CD8-positive, alpha-beta memory T cell (primary cell): Measurements from ENCODE around the gene XPO6. TPM values are rescaled to one million over a fixed set of nuclear protein-coding genes. Genes with fewer than 3 reads are reported as not detected.

Experiments used
- CTCF ChIA-PET: fragments of 350-600 bp; sonication (Branson Sonifier 250); formaldehyde crosslinking; loops from one replicate; lab custom pipeline; 2021; ENCODE audit warnings: antibody characterized with exemption; lab: Charles Lee
- POLR2A ChIA-PET: fragments of 350-600 bp; sonication (Branson Sonifier 250); formaldehyde crosslinking; loops from one replicate; lab custom pipeline; 2021; ENCODE audit warnings: antibody characterized with exemption; lab: Charles Lee
- DNase-seq, 5 donors: peaks; one replicate each; pipeline versions ENCODE4 v3.0.0 to v3.0.0-alpha.2; 2020 to 2022; ENCODE audit warnings: mixed read lengths in 1 of 5
- H3K27ac ChIP-seq: one replicate; pipeline ENCODE4 v1.7.0; 2013; ENCODE audit warnings: low read depth, mild to moderate bottlenecking, low read length, moderate library complexity
- H3K27me3 ChIP-seq: 2 replicates; pipeline ENCODE4 v1.7.0; 2013; ENCODE audit warnings: low read length, mild to moderate bottlenecking; ENCODE audit not compliant: insufficient read depth, poor library complexity, severe bottlenecking
- H3K36me3 ChIP-seq: 2 replicates; pipeline ENCODE4 v1.7.0; 2013; ENCODE audit warnings: mild to moderate bottlenecking, low read length, moderate library complexity; ENCODE audit not compliant: insufficient read depth
- H3K4me1 ChIP-seq: 2 replicates; pipeline ENCODE4 v1.7.0; 2013; ENCODE audit warnings: mild to moderate bottlenecking, low read length, moderate library complexity; ENCODE audit not compliant: insufficient read depth
- H3K4me3 ChIP-seq: 2 replicates; pipeline ENCODE4 v1.7.0; 2013; ENCODE audit warnings: mild to moderate bottlenecking, low read length
- H3K9me3 ChIP-seq: 2 replicates; pipeline ENCODE4 v1.7.0; 2013; ENCODE audit warnings: mild to moderate bottlenecking, low read length
- H3K27ac Mint-ChIP-seq, 8 donors: one replicate each; pipeline ENCODE4 v1.8.0; 2020 to 2021; ENCODE audit warnings: mixed read lengths in 8 of 8, mild to moderate bottlenecking in 6 of 8, inconsistent platforms in 3 of 8, moderate library complexity in 3 of 8
- H3K27me3 Mint-ChIP-seq, 2 donors: one replicate each; pipeline ENCODE4 v1.8.0; 2020 to 2021; ENCODE audit warnings: mixed read lengths in 2 of 2, mild to moderate bottlenecking in 1 of 2, moderate library complexity in 1 of 2
- H3K36me3 Mint-ChIP-seq, 3 donors: one replicate each; pipeline ENCODE4 v1.8.0; 2020 to 2021; ENCODE audit warnings: mixed read lengths in 3 of 3, inconsistent platforms in 1 of 3, mild to moderate bottlenecking in 1 of 3
- H3K4me1 Mint-ChIP-seq, 3 donors: one replicate each; pipeline ENCODE4 v1.8.0; 2020 to 2021; ENCODE audit warnings: mixed read lengths in 3 of 3, inconsistent platforms in 1 of 3, mild to moderate bottlenecking in 1 of 3
- H3K4me3 Mint-ChIP-seq, 7 donors: one replicate each; pipeline ENCODE4 v1.8.0; 2020 to 2021; ENCODE audit warnings: mixed read lengths in 7 of 7, mild to moderate bottlenecking in 6 of 7, moderate library complexity in 4 of 7, inconsistent platforms in 2 of 7
- H3K9me3 Mint-ChIP-seq, 5 donors: one replicate each; pipeline ENCODE4 v1.8.0; 2020 to 2022; ENCODE audit warnings: mixed read lengths in 5 of 5, mild to moderate bottlenecking in 3 of 5, moderate library complexity in 2 of 5, inconsistent platforms in 1 of 5
- polyA plus RNA-seq: library from polyadenylated mRNA; unstranded; fragments of 300-500 nt; fragmentation: Illumina TruSeq; gene quantifications from one replicate; pipeline ENCODE4 v1.2.3, GENCODE V29; 2021
- total RNA-seq, 2 experiments: library from RNA; stranded (reverse); gene quantifications; one replicate each; pipeline ENCODE4 v1.2.3, GENCODE V29; 2021

The XPO6 gene
- total and polyA plus RNA-seq, 3 experiments from 2014 or later, result 96.8 to 234 (median 228) TPM

DNA sequence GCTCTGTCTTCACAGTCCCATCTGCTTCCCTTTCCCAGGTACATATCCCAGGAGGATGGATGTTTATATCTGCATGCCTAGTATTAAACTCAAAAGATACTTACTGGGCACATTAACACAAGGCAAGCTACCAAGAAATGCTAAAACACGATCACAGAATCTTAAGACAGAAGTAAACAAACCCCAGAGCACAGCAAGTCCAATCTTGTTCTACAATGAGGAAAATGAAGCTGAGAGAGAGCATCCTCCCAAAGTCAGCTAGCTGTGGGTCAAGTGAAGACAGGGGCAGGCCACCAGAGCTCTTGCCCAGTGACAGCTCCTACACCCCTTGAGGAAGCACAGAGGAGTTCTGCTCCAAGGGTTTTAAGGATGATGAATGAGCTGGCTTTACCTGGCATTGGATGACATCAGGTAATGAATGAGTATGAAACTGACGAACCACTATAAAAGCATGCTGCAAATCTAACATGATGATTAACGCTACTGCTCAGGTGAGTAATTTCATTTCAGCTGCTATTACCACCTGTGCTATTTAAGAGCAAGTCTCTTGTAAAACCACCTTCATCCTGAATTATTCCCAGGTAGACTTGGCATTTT is 20.3 kb downstream of the XPO6 start:
- H3K4me3 Mint-ChIP-seq, result peak overlapping the region in 5 of 7 donors; percentile 11 to 49 (median 37)
- peaks cover 3 to 42% (median 13%) of the 10 kb centered on the region in 3 donors for H3K36me3 Mint-ChIP-seq
- no peak overlapping the region for H3K27ac ChIP-seq
- H3K27me3 Mint-ChIP-seq, result peaks cover 0 to 1% of the 10 kb centered on the region in 2 donors
- POLR2A ChIA-PET, result interaction anchor here (1.0 to 1.3 kb wide), 2 partner anchors 51 to 303 kb away, joined by 4 read pairs; partner anchors contain the start of gene APOBR
- no peaks in the 10 kb centered on the region for H3K9me3 Mint-ChIP-seq
- no peaks in the 10 kb centered on the region for H3K9me3 ChIP-seq
- H3K27ac Mint-ChIP-seq, result peak overlapping the region; percentile 55 to 98 (median 91)
- H3K36me3 ChIP-seq, result peaks cover 7% of the 10 kb centered on the region
- no peaks in the 10 kb centered on the region for H3K27me3 ChIP-seq
- no peak overlapping the region for H3K4me3 ChIP-seq
- peaks cover 91 to 98% (median 97%) of the 10 kb centered on the region in 3 donors for H3K4me1 Mint-ChIP-seq
- H3K4me1 ChIP-seq, result peaks cover 81% of the 10 kb centered on the region
- CTCF ChIA-PET, result interaction anchor here (0.6 to 4.0 kb wide), 7 partner anchors 10 to 54 kb away, joined by 3 to 34 read pairs (median 3); no protein-coding TSS in a partner anchor
- DNase-seq, result no peak

GRCh38 chr16:28189245-28189644 is 22.5 kb downstream of the XPO6 start:
- Mint-ChIP-seq H3K36me3 (peaks cover 3 to 32% (median 5%) of the 10 kb centered on the region in 3 donors), H3K4me3 (peak overlapping the region in 6 of 7 donors; percentile 43 to 84 (median 71)), H3K27me3 (peaks cover 0 to 1% of the 10 kb centered on the region in 2 donors), H3K4me1 (peaks cover 92 to 97% (median 96%) of the 10 kb centered on the region in 3 donors), H3K9me3 (no peaks in the 10 kb centered on the region), H3K27ac (peak overlapping the region; percentile 73 to 97 (median 94))
- POLR2A ChIA-PET, result interaction anchor here (0.5 to 1.9 kb wide), 4 partner anchors 20 to 96 kb away, joined by 3 to 8 read pairs (median 4); no protein-coding TSS in a partner anchor
- no peak overlapping the region for H3K27ac ChIP-seq
- peaks cover 82% of the 10 kb centered on the region for H3K4me1 ChIP-seq
- no peaks in the 10 kb centered on the region for H3K27me3 ChIP-seq
- no peaks in the 10 kb centered on the region for H3K36me3 ChIP-seq
- DNase-seq, result no peak
- CTCF ChIA-PET, result interaction anchor here (1.9 kb wide), 1 partner anchor 29 kb away, joined by 7 read pairs; no protein-coding TSS in a partner anchor
- no peak overlapping the region for H3K4me3 ChIP-seq
- H3K9me3 ChIP-seq, result no peaks in the 10 kb centered on the region

DNA sequence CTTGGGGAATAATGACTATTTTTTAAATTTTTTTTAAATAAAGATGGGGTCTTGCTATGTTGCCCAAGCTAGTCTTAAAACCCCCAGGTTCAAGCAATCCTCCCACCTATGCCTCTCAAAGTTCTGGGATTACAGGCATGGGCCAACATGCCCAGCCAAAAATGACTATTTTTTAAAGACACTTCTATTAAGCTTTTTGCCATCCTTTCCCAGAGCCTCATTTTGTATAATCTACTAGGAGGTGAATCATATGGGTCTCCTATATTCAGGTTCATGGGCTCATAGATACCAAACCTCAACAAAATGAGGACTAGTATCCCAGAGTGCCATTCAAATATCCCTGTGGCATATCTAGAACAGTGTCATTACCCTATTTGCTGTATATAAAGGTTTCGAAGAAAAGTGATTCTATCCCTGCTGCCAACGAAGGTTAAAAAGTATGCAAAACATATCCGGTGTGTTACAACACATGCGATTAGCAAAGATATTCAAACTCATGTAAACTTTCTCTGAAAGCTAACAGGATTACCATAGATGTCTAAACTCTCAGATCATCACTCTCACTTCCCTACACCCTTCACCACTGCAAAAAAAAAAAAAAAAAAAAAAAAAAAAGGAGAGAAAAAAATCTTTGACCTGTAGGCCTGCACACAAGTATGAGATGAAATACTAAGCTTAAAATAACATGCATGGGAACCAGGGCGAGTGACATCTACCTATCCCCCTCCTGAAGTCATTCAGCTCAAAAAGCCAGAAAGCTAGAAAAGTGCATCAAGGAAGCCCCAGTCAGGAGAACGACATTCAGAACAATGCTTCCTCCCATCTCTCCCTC is 23.5 kb downstream of the XPO6 start:
- H3K27me3 Mint-ChIP-seq, result peaks cover 0 to 1% of the 10 kb centered on the region in 2 donors
- H3K36me3 ChIP-seq, result no peaks in the 10 kb centered on the region
- no peaks in the 10 kb centered on the region for H3K9me3 Mint-ChIP-seq
- peak overlapping the region; percentile 45 for H3K27ac ChIP-seq
- CTCF ChIA-PET, result interaction anchor here (0.7 to 1.9 kb wide), 6 partner anchors 30 to 89 kb away, joined by 3 to 7 read pairs (median 3); no protein-coding TSS in a partner anchor
- peak overlapping the region; percentile 85 to 98 (median 94) for H3K27ac Mint-ChIP-seq
- H3K4me1 ChIP-seq, result peaks cover 81% of the 10 kb centered on the region
- peak overlapping the region; percentile 47 for H3K4me3 ChIP-seq
- H3K4me1 Mint-ChIP-seq, result peaks cover 92 to 97% (median 96%) of the 10 kb centered on the region in 3 donors
- no peaks in the 10 kb centered on the region for H3K27me3 ChIP-seq
- peaks cover 3 to 31% (median 11%) of the 10 kb centered on the region in 3 donors for H3K36me3 Mint-ChIP-seq
- DNase-seq, result no peak
- H3K9me3 ChIP-seq, result no peaks in the 10 kb centered on the region
- peak overlapping the region; percentile 71 to 82 (median 73) for H3K4me3 Mint-ChIP-seq
- POLR2A ChIA-PET, result interaction anchor here (0.5 to 1.9 kb wide), 5 partner anchors 21 to 97 kb away, joined by 3 to 8 read pairs (median 3); no protein-coding TSS in a partner anchor

DNA sequence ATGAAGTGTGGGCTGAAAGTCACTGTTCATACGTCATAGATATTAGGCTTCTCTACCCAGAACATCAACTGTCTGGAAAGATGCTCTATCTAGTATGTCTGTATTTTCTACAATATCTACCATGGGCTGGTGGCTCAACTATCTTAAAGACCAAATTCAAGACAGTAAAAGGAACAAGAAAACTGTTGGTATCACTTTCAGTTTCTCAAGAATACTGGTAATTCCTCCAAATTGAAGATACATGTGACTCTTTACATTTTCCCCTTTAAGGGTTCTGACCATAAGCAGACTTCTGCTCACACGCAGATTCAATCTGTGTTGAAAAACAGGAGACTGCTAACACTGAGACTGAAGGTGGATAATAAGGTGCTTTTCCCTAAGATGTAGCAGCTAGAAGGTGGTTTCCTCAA is 24.2 kb downstream of the XPO6 start:
- POLR2A ChIA-PET, result interaction anchor here (1.6 to 1.9 kb wide), 2 partner anchors 23 to 33 kb away, joined by 3 to 8 read pairs; no protein-coding TSS in a partner anchor
- peak overlapping the region; percentile 70 to 88 (median 78) for H3K4me3 Mint-ChIP-seq
- Histone ChIP-seq H3K27ac (peak overlapping the region; percentile 45), H3K9me3 (no peaks in the 10 kb centered on the region), H3K36me3 (no peaks in the 10 kb centered on the region), H3K27me3 (no peaks in the 10 kb centered on the region), H3K4me3 (peak overlapping the region; percentile 47), H3K4me1 (peaks cover 83% of the 10 kb centered on the region)
- H3K9me3 Mint-ChIP-seq, result no peaks in the 10 kb centered on the region
- peak overlapping the region; percentile 92 to 98 (median 96) for H3K27ac Mint-ChIP-seq
- DNase-seq, result peak in 1 of 5 donors; percentile 20
- peaks cover 3 to 29% (median 11%) of the 10 kb centered on the region in 3 donors for H3K36me3 Mint-ChIP-seq
- H3K4me1 Mint-ChIP-seq, result peaks cover 92 to 97% (median 96%) of the 10 kb centered on the region in 3 donors
- peaks cover 0 to 1% of the 10 kb centered on the region in 2 donors for H3K27me3 Mint-ChIP-seq
- CTCF ChIA-PET, result interaction anchor here (1.0 to 1.9 kb wide), 6 partner anchors 31 to 90 kb away, joined by 3 to 7 read pairs (median 3); no protein-coding TSS in a partner anchor

DNA sequence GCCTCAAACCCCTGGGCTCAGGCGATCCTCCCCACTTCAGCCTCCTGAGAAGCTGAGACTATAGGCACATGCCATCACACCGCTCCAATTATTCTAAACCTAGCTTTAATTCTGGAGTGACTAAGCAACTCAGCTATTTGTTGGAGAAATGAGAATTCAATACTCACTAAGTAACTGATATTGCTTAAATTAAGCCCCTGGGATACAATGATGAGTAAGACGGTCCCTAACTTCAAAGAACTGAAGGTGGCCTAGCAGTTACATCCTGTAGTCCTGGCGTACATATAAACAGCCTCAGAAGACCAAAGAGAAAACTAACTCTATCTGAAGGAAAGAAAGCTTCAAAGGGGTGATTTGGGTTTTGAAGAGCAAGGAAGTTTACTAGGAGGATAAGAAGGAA is 25.0 kb downstream of the XPO6 start:
- Histone ChIP-seq H3K4me1 (peaks cover 86% of the 10 kb centered on the region), H3K27me3 (no peaks in the 10 kb centered on the region), H3K27ac (peak overlapping the region; percentile 45), H3K9me3 (no peaks in the 10 kb centered on the region), H3K4me3 (peak overlapping the region; percentile 47), H3K36me3 (no peaks in the 10 kb centered on the region)
- peak in 2 of 5 donors; percentile 39 to 55 for DNase-seq
- ChIA-PET POLR2A (interaction anchor here (1.0 to 1.2 kb wide), 2 partner anchors 45 to 46 kb away, joined by 3 read pairs; no protein-coding TSS in a partner anchor), CTCF (interaction anchor here (0.7 to 2.4 kb wide), 9 partner anchors 10 to 55 kb away, joined by 3 to 8 read pairs (median 4); no protein-coding TSS in a partner anchor)
- Mint-ChIP-seq H3K9me3 (no peaks in the 10 kb centered on the region), H3K4me1 (peaks cover 96 to 100% (median 97%) of the 10 kb centered on the region in 3 donors), H3K27ac (peak overlapping the region; percentile 92 to 98 (median 96)), H3K36me3 (peaks cover 3 to 35% (median 14%) of the 10 kb centered on the region in 3 donors), H3K27me3 (peaks cover 0 to 1% of the 10 kb centered on the region in 2 donors), H3K4me3 (peak overlapping the region; percentile 67 to 88 (median 78))

DNA sequence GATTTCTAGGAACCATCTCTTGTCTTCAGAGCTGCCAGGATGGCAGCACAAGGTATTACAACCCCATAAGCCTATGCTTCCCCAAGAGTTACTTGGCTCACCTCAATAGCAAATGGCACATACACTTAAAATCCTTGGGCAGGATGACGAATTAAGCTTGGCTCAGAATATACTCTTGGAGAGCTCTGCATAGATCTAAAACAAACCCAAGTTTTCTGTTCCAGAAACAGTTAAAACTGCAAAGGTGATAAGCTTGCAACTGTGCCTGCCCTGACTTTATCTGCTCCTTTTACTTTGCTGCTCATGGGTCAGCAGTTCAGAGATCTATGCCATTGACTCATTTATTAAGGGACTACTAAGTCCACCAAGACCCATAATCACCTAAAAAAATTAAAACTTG is 26.1 kb downstream of the XPO6 start:
- Histone ChIP-seq H3K36me3 (no peaks in the 10 kb centered on the region), H3K4me3 (no peak overlapping the region), H3K27me3 (no peaks in the 10 kb centered on the region), H3K9me3 (no peaks in the 10 kb centered on the region), H3K4me1 (peaks cover 89% of the 10 kb centered on the region), H3K27ac (no peak overlapping the region)
- peak overlapping the region; percentile 8 to 98 (median 94) for H3K27ac Mint-ChIP-seq
- H3K27me3 Mint-ChIP-seq, result peaks cover 0 to 3% of the 10 kb centered on the region in 2 donors
- ChIA-PET POLR2A (interaction anchor here (0.6 kb wide), 1 partner anchor 11 kb away, joined by 3 read pairs; no protein-coding TSS in a partner anchor), CTCF (interaction anchor here (1.1 to 2.4 kb wide), 6 partner anchors 13 to 49 kb away, joined by 3 to 8 read pairs (median 4); no protein-coding TSS in a partner anchor)
- no peak for DNase-seq
- H3K4me1 Mint-ChIP-seq, result peaks cover 97 to 100% (median 97%) of the 10 kb centered on the region in 3 donors
- no peaks in the 10 kb centered on the region for H3K9me3 Mint-ChIP-seq
- peak overlapping the region in 5 of 7 donors; percentile 10 to 72 (median 56) for H3K4me3 Mint-ChIP-seq
- H3K36me3 Mint-ChIP-seq, result peaks cover 3 to 36% (median 16%) of the 10 kb centered on the region in 3 donors

DNA sequence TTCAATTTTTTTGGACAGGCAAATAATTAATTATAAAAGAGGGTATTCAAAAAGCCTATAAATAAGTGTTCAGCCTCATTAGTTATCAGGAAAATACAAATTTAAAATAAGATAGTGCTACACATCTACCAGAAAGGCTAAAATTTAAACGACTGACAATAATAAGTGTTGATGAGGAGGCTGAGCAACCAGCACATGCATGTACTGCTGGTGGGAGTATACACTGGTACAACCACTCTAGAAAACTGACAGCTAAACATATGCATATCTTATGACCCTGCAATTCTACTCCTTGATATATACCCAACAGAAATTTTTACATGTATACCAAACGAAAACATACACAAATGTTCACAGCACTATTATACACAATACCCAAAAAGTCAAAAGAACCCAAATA is 27.1 kb downstream of the XPO6 start:
- no peaks in the 10 kb centered on the region for H3K27me3 ChIP-seq
- no peaks in the 10 kb centered on the region for H3K9me3 ChIP-seq
- POLR2A ChIA-PET, result no interaction called here
- Mint-ChIP-seq H3K4me1 (peaks cover 93 to 100% (median 95%) of the 10 kb centered on the region in 3 donors), H3K27me3 (peaks cover 0 to 3% of the 10 kb centered on the region in 2 donors), H3K4me3 (peak overlapping the region in 2 of 7 donors; percentile 8 to 39), H3K27ac (peak overlapping the region in 7 of 8 donors; percentile 19 to 97 (median 58)), H3K36me3 (peaks cover 6 to 36% (median 18%) of the 10 kb centered on the region in 3 donors), H3K9me3 (no peaks in the 10 kb centered on the region)
- H3K36me3 ChIP-seq, result no peaks in the 10 kb centered on the region
- no peak overlapping the region for H3K27ac ChIP-seq
- no peak overlapping the region for H3K4me3 ChIP-seq
- no peak for DNase-seq
- CTCF ChIA-PET, result interaction anchor here (1.2 kb wide), 1 partner anchor 44 kb away, joined by 4 read pairs; no protein-coding TSS in a partner anchor
- H3K4me1 ChIP-seq, result peaks cover 91% of the 10 kb centered on the region
